ENCODE results near the gene BHMT2. TPM values are rescaled to one million over a fixed set of nuclear protein-coding genes. Genes with fewer than 3 reads are reported as not detected.

Gene BHMT2
- total and polyA plus RNA-seq, 10 of the 15 experiments (the other 5 are each of a cell fraction or from before 2014, with no cell fraction given): not detected

- no peaks in the 10 kb centered on the region for H4K20me1 ChIP-seq (ENCODE audit: control insufficient read depth, insufficient read depth)
- no peak overlapping the region for H3K4me3 ChIP-seq
- DNase-seq (ENCODE audit: low read depth, low spot score) (no peak), FAIRE-seq (no peak), ATAC-seq (no peak; the same call in 2 of the 3 replicates)
- intact Hi-C loops (cut with micrococcal nuclease; ENCODE audit: unreplicated experiment): no loop called here
- RAD21 ChIA-PET (ENCODE audit: unreplicated experiment): interaction anchor here (0.7 kb wide), 1 partner anchor 21 kb away, joined by 3 read pairs; no protein-coding TSS in a partner anchor
- no peak overlapping the region for H3K4me2 ChIP-seq (ENCODE audit: control insufficient read depth, insufficient read depth)
- CTCF ChIA-PET: interaction anchor here (1.3 kb wide), 1 partner anchor 87 kb away, joined by 3 read pairs; no protein-coding TSS in a partner anchor
- no peaks in the 10 kb centered on the region for H3K79me2 ChIP-seq (ENCODE audit: control insufficient read depth, insufficient read depth, low read length)
- peaks cover 4 to 8% of the 10 kb centered on the region in 2 experiments for H3K27me3 ChIP-seq (replicated peaks in 1 of 2; ENCODE audit: control insufficient read depth in 2 of 2, insufficient read depth in 2 of 2, low read length in 1 of 2)
- POLR2A ChIA-PET: no interaction called here
- no peak overlapping the region for H2AFZ ChIP-seq (ENCODE audit: control insufficient read depth, low read depth, low read length)
- TF ChIP-seq GATAD2B (conservative IDR thresholded peaks at IDR 0.05; ENCODE audit: low read depth) (no peak), MLLT1 (IDR thresholded peaks at IDR 0.05) (no peak), POLR2AphosphoS5 (IDR thresholded peaks at IDR 0.05; ENCODE audit: low read length) (no peak), MEF2B (IDR thresholded peaks at IDR 0.05; ENCODE audit: partially characterized antibody, poor library complexity, severe bottlenecking) (no peak), ZBED1 (IDR thresholded peaks at IDR 0.05; ENCODE audit: borderline replicate concordance) (no peak), ASH2L (IDR thresholded peaks at IDR 0.05; ENCODE audit: borderline replicate concordance, low read depth) (no peak)
- H3K36me3 ChIP-seq (ENCODE audit: control insufficient read depth in 2 of 2, insufficient read depth in 2 of 2, low read length in 1 of 2): no peaks in the 10 kb centered on the region
- SMC1A ChIA-PET (ENCODE audit: uncharacterized antibody, unreplicated experiment): no interaction called here
- H3K4me1 ChIP-seq (ENCODE audit: control insufficient read depth, insufficient read depth, low read length): no peaks in the 10 kb centered on the region
- no peak overlapping the region for H3K9ac ChIP-seq (ENCODE audit: control insufficient read depth, insufficient read depth, low read length)
- in situ Hi-C loops (cut with MboI): no loop called here
- H3K27ac ChIP-seq (ENCODE audit: control insufficient read depth, insufficient read depth): no peak overlapping the region
- no TSS peak for BruUV-seq (replicated peaks)
- WGBS (ENCODE audit: insufficient coverage, insufficient replicate concordance, low lambda C conversion rate, missing lambda C conversion rate): 25% methylated on average over 37 of the region's 39 CpGs
- H3K9me3 ChIP-seq (replicated peaks; ENCODE audit: control insufficient read depth, insufficient read depth, low read length): no peaks in the 10 kb centered on the region
Measured at GRCh38 chr5:79111960-79112702, 42.6 kb downstream of the BHMT2 start.

Data from GM12878 (cell line).